H1 (cell line): ENCODE data around the gene DYNLT5. TPM values are rescaled to one million over a fixed set of nuclear protein-coding genes. Genes with fewer than 3 reads are reported as not detected.

Source experiments
- CTCF ChIA-PET: fragments of 300-600 bp; sonication (Branson Sonifier 250); formaldehyde crosslinking; loops from one replicate; lab custom pipeline; 2021; ENCODE audit not compliant: partially characterized antibody; lab: Charles Lee
- POLR2A ChIA-PET: fragments of 300-600 bp; sonication (Branson Sonifier 250); formaldehyde crosslinking; loops from one replicate; lab custom pipeline; 2021; ENCODE audit warnings: inconsistent platforms; ENCODE audit not compliant: partially characterized antibody; lab: Charles Lee
- DNase-seq, 2 experiments: peaks; one replicate each; pipeline versions ENCODE4 v3.0.0 to v3.0.0-alpha.2; 2010 to 2022; ENCODE audit warnings: low spot score in 2 of 2, low read depth in 1 of 2, mixed read lengths in 1 of 2
- FAIRE-seq: peaks from 2 replicates; lab custom pipeline; 2011; peaks lifted over from hg19 to GRCh38; lab: Jason Lieb, UNC
- H2AFZ ChIP-seq: 2 replicates; pipeline ENCODE4 v1.8.1; 2012; ENCODE audit warnings: low read length, inconsistent platforms
- H2AK5ac ChIP-seq: 2 replicates; pipeline ENCODE4 v1.6.1; 2013; ENCODE audit warnings: low read depth, low read length
- H2BK120ac ChIP-seq: replicated peaks from 2 replicates; pipeline ENCODE3; 2013; ENCODE audit warnings: low read depth, low read length, inconsistent platforms
- H2BK12ac ChIP-seq: 2 replicates; pipeline ENCODE4 v1.6.1; 2013; ENCODE audit warnings: low read depth, low read length
- H2BK15ac ChIP-seq: 2 replicates; pipeline ENCODE4 v1.6.1; 2013; ENCODE audit warnings: low read length
- H2BK20ac ChIP-seq: 2 replicates; pipeline ENCODE4 v1.6.1; 2013; ENCODE audit warnings: low read length
- H2BK5ac ChIP-seq: 2 replicates; pipeline ENCODE4 v1.6.1; 2013; ENCODE audit warnings: low read depth, low read length
- H3K14ac ChIP-seq: 2 replicates; pipeline ENCODE4 v1.6.1; 2013; ENCODE audit warnings: inconsistent platforms; ENCODE audit not compliant: insufficient read length
- H3K18ac ChIP-seq: 2 replicates; pipeline ENCODE4 v1.6.1; 2013; ENCODE audit warnings: low read length; ENCODE audit errors: extremely low read depth
- H3K23ac ChIP-seq: 2 replicates; pipeline ENCODE4 v1.6.1; 2013; ENCODE audit warnings: inconsistent platforms; ENCODE audit not compliant: insufficient read length
- H3K23me2 ChIP-seq: 2 replicates; pipeline ENCODE4 v1.6.1; 2013; ENCODE audit warnings: low read depth, low read length
- H3K27ac ChIP-seq: 2 replicates; pipeline ENCODE4 v1.6.1; 2011; ENCODE audit warnings: low read depth, low read length, inconsistent platforms
- H3K27me3 ChIP-seq, 4 experiments: replicated peaks in 1 of 4; 1 replicate in 1 of 4; 2 replicates in 3 of 4; pipeline versions ENCODE4 v1.6.1 to v1.8.1; 2011 to 2013; ENCODE audit warnings: low read length in 3 of 4, mild to moderate bottlenecking in 3 of 4, inconsistent platforms in 2 of 4, mixed read lengths in 2 of 4, moderate library complexity in 1 of 4; ENCODE audit not compliant: control insufficient read depth in 3 of 4, insufficient read depth in 3 of 4; ENCODE audit errors: extremely low read depth in 1 of 4
- H3K36me3 ChIP-seq, 4 experiments: 2 replicates each; pipeline versions ENCODE4 v1.6.1 to v1.8.1; 2011 to 2013; ENCODE audit warnings: mild to moderate bottlenecking in 4 of 4, low read length in 3 of 4, moderate library complexity in 2 of 4, control low read depth in 1 of 4, inconsistent platforms in 1 of 4; ENCODE audit not compliant: insufficient read depth in 4 of 4, control insufficient read depth in 2 of 4
- H3K4ac ChIP-seq: replicated peaks from 2 replicates; pipeline ENCODE3; 2013; ENCODE audit warnings: low read length, low read depth, mixed read lengths, inconsistent platforms; ENCODE audit not compliant: insufficient read length
- H3K4me1 ChIP-seq, 4 experiments: replicated peaks in 1 of 4; 1 replicate in 1 of 4; 2 replicates in 3 of 4; pipeline versions ENCODE4 v1.6.1 to v1.8.1; 2011 to 2013; ENCODE audit warnings: low read length in 3 of 4, inconsistent platforms in 2 of 4, mixed read lengths in 1 of 4; ENCODE audit not compliant: insufficient read depth in 4 of 4, control insufficient read depth in 3 of 4
- H3K4me2 ChIP-seq, 2 experiments: 2 replicates each; pipeline versions ENCODE4 v1.6.1 to v1.8.1; 2011 to 2013; ENCODE audit warnings: low read depth in 2 of 2, low read length in 2 of 2, control low read depth in 1 of 2, inconsistent platforms in 1 of 2, mild to moderate bottlenecking in 1 of 2; ENCODE audit not compliant: insufficient read depth in 1 of 2
- H3K4me3 ChIP-seq, 4 experiments: fragments of 200-600, 300-600 bp in 1 of 4; sonication (generic), shearing (Covaris generic), sonication (Bioruptor Twin) in 1 of 4; 2 replicates each; pipeline versions ENCODE4 v1.5.1 to v1.8.1; 2011 to 2016; ENCODE audit warnings: low read length in 4 of 4, low read depth in 3 of 4, control low read depth in 2 of 4, inconsistent platforms in 2 of 4, mild to moderate bottlenecking in 2 of 4, mixed read lengths in 1 of 4, moderate library complexity in 1 of 4; ENCODE audit not compliant: insufficient read depth in 2 of 4; ENCODE audit errors: extremely low read depth in 1 of 4
- H3K56ac ChIP-seq: replicated peaks from 2 replicates; pipeline ENCODE3; 2013; ENCODE audit warnings: low read depth, mild to moderate bottlenecking, mixed read lengths, low read length, inconsistent platforms; ENCODE audit not compliant: insufficient read length
- H3K79me1 ChIP-seq: 2 replicates; pipeline ENCODE4 v1.6.1; 2013; ENCODE audit warnings: low read depth, low read length, control low read depth
- H3K79me2 ChIP-seq, 2 experiments: 2 replicates each; pipeline versions ENCODE4 v1.6.1 to v1.8.1; 2012 to 2013; ENCODE audit warnings: low read length in 2 of 2, mild to moderate bottlenecking in 2 of 2, inconsistent platforms in 1 of 2; ENCODE audit not compliant: insufficient read depth in 2 of 2, control insufficient read depth in 1 of 2
- H3K9ac ChIP-seq, 4 experiments: replicated peaks in 1 of 4; 1 replicate in 1 of 4; 2 replicates in 3 of 4; pipeline versions ENCODE4 v1.6.1 to v1.8.1; 2011 to 2013; ENCODE audit warnings: low read depth in 3 of 4, low read length in 3 of 4, control low read depth in 2 of 4, mild to moderate bottlenecking in 2 of 4, moderate library complexity in 2 of 4, inconsistent platforms in 1 of 4; ENCODE audit errors: extremely low read depth in 1 of 4
- H3K9me3 ChIP-seq, 2 experiments: 2 replicates each; pipeline versions ENCODE4 v1.6.1 to v1.8.1; 2012 to 2013; ENCODE audit warnings: mild to moderate bottlenecking in 2 of 2, moderate library complexity in 2 of 2, control low read depth in 1 of 2, inconsistent platforms in 1 of 2, low read depth in 1 of 2, low read length in 1 of 2, mixed read lengths in 1 of 2; ENCODE audit not compliant: insufficient read depth in 2 of 2
- H4K20me1 ChIP-seq, 2 experiments: replicated peaks in 1 of 2; 2 replicates each; pipeline versions ENCODE3 to v1.8.1; 2011 to 2013; ENCODE audit warnings: inconsistent platforms in 2 of 2, low read length in 2 of 2, mild to moderate bottlenecking in 1 of 2; ENCODE audit not compliant: insufficient read depth in 2 of 2, control insufficient read depth in 1 of 2
- H4K5ac ChIP-seq: 2 replicates; pipeline ENCODE4 v1.6.1; 2013; ENCODE audit warnings: low read length, low read depth, mixed read lengths, inconsistent platforms; ENCODE audit not compliant: insufficient read length
- H4K8ac ChIP-seq: 2 replicates; pipeline ENCODE4 v1.8.0; 2013; ENCODE audit warnings: mild to moderate bottlenecking, moderate library complexity, low read length, inconsistent platforms; ENCODE audit not compliant: insufficient read depth; ENCODE audit errors: extremely low read depth
- H4K91ac ChIP-seq: replicated peaks from 2 replicates; pipeline ENCODE3; 2013; ENCODE audit warnings: low read length, mixed read lengths, inconsistent platforms; ENCODE audit not compliant: insufficient read length
- CEBPB ChIP-seq: IDR thresholded peaks from 2 replicates; pipeline ENCODE4 v1.6.1; 2012; ENCODE audit warnings: low read depth, low read length
- MAX ChIP-seq: IDR thresholded peaks from 2 replicates; pipeline ENCODE4 v1.6.1; 2012; ENCODE audit warnings: inconsistent platforms
- PHF8 ChIP-seq: fragments of 200-600 bp; sonication (generic); conservative IDR thresholded peaks from 2 replicates; pipeline ENCODE4 v1.7.1; 2012; ENCODE audit warnings: low read depth, mild to moderate bottlenecking, inconsistent platforms, low read length, moderate library complexity
- POLR2A ChIP-seq, 2 experiments: IDR thresholded peaks; 1 replicate in 1 of 2; 2 replicates in 1 of 2; pipeline ENCODE4 v1.6.1; 2011; ENCODE audit warnings: low read depth in 2 of 2, low read length in 2 of 2, mild to moderate bottlenecking in 2 of 2; ENCODE audit errors: control extremely low read depth in 1 of 2
- SIRT6 ChIP-seq: IDR thresholded peaks from one replicate; pipeline ENCODE4 v1.7.1; 2012; ENCODE audit warnings: low read length, inconsistent platforms
- SP4 ChIP-seq: IDR thresholded peaks from 2 replicates; pipeline ENCODE4 v1.6.1; 2012; ENCODE audit warnings: low read length, inconsistent platforms
- SRF ChIP-seq: IDR thresholded peaks from 2 replicates; pipeline ENCODE4 v1.6.1; 2011; ENCODE audit warnings: mild to moderate bottlenecking, low read depth, low read length, moderate library complexity
- TAF7 ChIP-seq: optimal IDR thresholded peaks from 2 replicates; pipeline ENCODE3; 2011; ENCODE audit warnings: low read depth, mild to moderate bottlenecking, inconsistent platforms, low read length, moderate library complexity, borderline replicate concordance
- WGBS, 2 experiments: shearing (Covaris generic) in 1 of 2; methylation state at CpG; one replicate each; pipeline versions ENCODE4 v1.1.6 to v1.1.7; 2013 to 2015; ENCODE audit warnings: low lambda C conversion rate in 2 of 2, mixed read lengths in 2 of 2, inconsistent platforms in 1 of 2, low coverage in 1 of 2, missing lambda C conversion rate in 1 of 2; ENCODE audit not compliant: insufficient replicate concordance in 2 of 2, insufficient coverage in 1 of 2, insufficient read length in 1 of 2; ENCODE audit errors: extremely low coverage in 1 of 2, missing lambda C conversion rate in 1 of 2; 5-methylcytosine and 5-hydroxymethylcytosine counted together
- polyA plus RNA-seq, 7 experiments: library from polyadenylated mRNA; depleted of rRNA in 3 of 7; stranded (reverse) in 5 of 7; unstranded in 2 of 7; fragments of >200 nt in 5 of 7; fragments of 200-250 nt in 2 of 7; gene quantifications; 1 replicate in 5 of 7; 2 replicates in 1 of 7; 4 replicates in 1 of 7; pipeline versions ENCODE4 v1.2.1 to v1.2.3, GENCODE V29; 2011 to 2013; ENCODE audit warnings: missing spikeins in 2 of 7, mixed read lengths in 2 of 7
- total RNA-seq: library from RNA; stranded (reverse); fragmentation: NEBNext Ultra II Directional; extraction: Animal tissue kit (Norgen Biotek cat#: 25700); gene quantifications from 2 replicates; pipeline ENCODE4 v1.2.1, GENCODE V29; 2021

Gene DYNLT5
- total and polyA plus RNA-seq, 2 of the 8 experiments (the other 6 are each of a cell fraction or from before 2014, with no cell fraction given): 0.93 to 1.5 TPM

- H3K14ac ChIP-seq: no peak overlapping the region
- no peak overlapping the region for H2AFZ ChIP-seq
- DNase-seq (no peak), FAIRE-seq (no peak)
- ChIA-PET CTCF (interaction anchor here (0.6 to 1.0 kb wide), 2 partner anchors 12 to 282 kb away, joined by 3 read pairs; no protein-coding TSS in a partner anchor), POLR2A (no interaction called here)
- no peak overlapping the region for H3K23ac ChIP-seq
- no peak overlapping the region for H2AK5ac ChIP-seq
- no peak overlapping the region for H2BK5ac ChIP-seq
- no peak overlapping the region for H4K8ac ChIP-seq
- no peak overlapping the region for H2BK15ac ChIP-seq
- no peak overlapping the region for H4K91ac ChIP-seq
- no peaks in the 10 kb centered on the region for H3K36me3 ChIP-seq
- no peak overlapping the region for H3K4me3 ChIP-seq
- no peak overlapping the region for H3K4ac ChIP-seq
- no peaks in the 10 kb centered on the region for H3K23me2 ChIP-seq
- no peak for TF ChIP-seq PHF8
- no peak for TF ChIP-seq SRF
- TF ChIP-seq MAX: no peak
- TF ChIP-seq SIRT6: no peak
- TF ChIP-seq TAF7: no peak
- TF ChIP-seq SP4: no peak
- no peak for TF ChIP-seq POLR2A (IDR thresholded peaks at IDR 0.05; ENCODE audit: control extremely low read depth in 1 of 2, low read depth in 2 of 2, low read length in 2 of 2)
- TF ChIP-seq CEBPB: no peak
- H2BK12ac ChIP-seq: no peak overlapping the region
- no peak overlapping the region for H3K27ac ChIP-seq
- H2BK120ac ChIP-seq: no peak overlapping the region
- H3K18ac ChIP-seq: no peak overlapping the region
- no peaks in the 10 kb centered on the region for H3K27me3 ChIP-seq
- no peaks in the 10 kb centered on the region for H4K20me1 ChIP-seq
- no peak overlapping the region for H3K56ac ChIP-seq
- no peak overlapping the region for H4K5ac ChIP-seq
- H3K4me2 ChIP-seq: no peak overlapping the region
- no peaks in the 10 kb centered on the region for H3K79me1 ChIP-seq
- WGBS, 2 experiments: 93% methylated on average over 3 of the region's 3 CpGs; no CpG with 5 or more reads in 1 of the 2 experiments
- H3K79me2 ChIP-seq: no peaks in the 10 kb centered on the region
- H3K9me3 ChIP-seq: peaks cover 4 to 9% of the 10 kb centered on the region in 2 experiments; a peak in 2 of 4 replicates
- H3K4me1 ChIP-seq: no peaks in the 10 kb centered on the region
- no peak overlapping the region for H2BK20ac ChIP-seq
- H3K9ac ChIP-seq: no peak overlapping the region
These were observed 25.6 kb downstream of the DYNLT5 start for GRCh38 chr1:66777831-66778230.
